ENCODE measurements around the gene RARRES1. TPM values are rescaled to one million over a fixed set of nuclear protein-coding genes. Genes with fewer than 3 reads are reported as not detected.

The RARRES1 gene
- total RNA-seq, 1 experiment from 2014 or later, result 1,195 TPM

DNA sequence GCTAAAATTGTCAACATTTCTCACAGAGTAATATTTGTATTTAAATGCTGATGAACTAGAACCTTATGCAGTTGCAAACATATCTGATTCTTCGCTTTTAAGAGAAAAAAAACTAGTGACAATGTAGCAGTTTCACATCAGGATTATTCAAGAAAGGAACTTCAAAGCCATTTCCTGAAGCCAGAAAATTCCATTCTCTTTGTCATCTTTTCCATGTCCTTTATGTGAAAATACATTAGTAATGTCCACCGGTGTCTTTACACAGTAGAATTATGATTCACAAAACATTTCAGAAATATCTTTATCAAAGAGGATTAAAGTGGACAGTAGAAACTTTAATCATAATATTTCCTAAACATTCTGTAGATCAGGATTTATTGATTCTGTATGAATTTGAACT lies 47.1 kb downstream of the RARRES1 start:
- BruUV-seq (replicated peaks), result no TSS peak
- Mint-ChIP-seq H3K9me3 (ENCODE audit: low read depth, unreplicated experiment) (no peaks in the 10 kb centered on the region), H3K36me3 (ENCODE audit: insufficient read depth, unreplicated experiment) (peaks cover 46% of the 10 kb centered on the region), H3K4me1 (ENCODE audit: low read depth, unreplicated experiment) (no peaks in the 10 kb centered on the region), H3K4me3 (ENCODE audit: low read depth, unreplicated experiment) (no peak overlapping the region), H3K27me3 (ENCODE audit: unreplicated experiment) (no peaks in the 10 kb centered on the region), H3K27ac (ENCODE audit: unreplicated experiment) (no peak overlapping the region)
- TF ChIP-seq, protein P1, sequence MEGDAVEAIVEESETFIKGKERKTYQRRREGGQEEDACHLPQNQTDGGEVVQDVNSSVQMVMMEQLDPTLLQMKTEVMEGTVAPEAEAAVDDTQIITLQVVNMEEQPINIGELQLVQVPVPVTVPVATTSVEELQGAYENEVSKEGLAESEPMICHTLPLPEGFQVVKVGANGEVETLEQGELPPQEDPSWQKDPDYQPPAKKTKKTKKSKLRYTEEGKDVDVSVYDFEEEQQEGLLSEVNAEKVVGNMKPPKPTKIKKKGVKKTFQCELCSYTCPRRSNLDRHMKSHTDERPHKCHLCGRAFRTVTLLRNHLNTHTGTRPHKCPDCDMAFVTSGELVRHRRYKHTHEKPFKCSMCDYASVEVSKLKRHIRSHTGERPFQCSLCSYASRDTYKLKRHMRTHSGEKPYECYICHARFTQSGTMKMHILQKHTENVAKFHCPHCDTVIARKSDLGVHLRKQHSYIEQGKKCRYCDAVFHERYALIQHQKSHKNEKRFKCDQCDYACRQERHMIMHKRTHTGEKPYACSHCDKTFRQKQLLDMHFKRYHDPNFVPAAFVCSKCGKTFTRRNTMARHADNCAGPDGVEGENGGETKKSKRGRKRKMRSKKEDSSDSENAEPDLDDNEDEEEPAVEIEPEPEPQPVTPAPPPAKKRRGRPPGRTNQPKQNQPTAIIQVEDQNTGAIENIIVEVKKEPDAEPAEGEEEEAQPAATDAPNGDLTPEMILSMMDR (IDR thresholded peaks at IDR 0.05; ENCODE audit: unreplicated experiment), result no peak
- DNase-seq, result no peak
- CTCF ChIA-PET, result no interaction called here
- intact Hi-C loops (cut with micrococcal nuclease; ENCODE audit: unreplicated experiment), result no loop called here

DNA sequence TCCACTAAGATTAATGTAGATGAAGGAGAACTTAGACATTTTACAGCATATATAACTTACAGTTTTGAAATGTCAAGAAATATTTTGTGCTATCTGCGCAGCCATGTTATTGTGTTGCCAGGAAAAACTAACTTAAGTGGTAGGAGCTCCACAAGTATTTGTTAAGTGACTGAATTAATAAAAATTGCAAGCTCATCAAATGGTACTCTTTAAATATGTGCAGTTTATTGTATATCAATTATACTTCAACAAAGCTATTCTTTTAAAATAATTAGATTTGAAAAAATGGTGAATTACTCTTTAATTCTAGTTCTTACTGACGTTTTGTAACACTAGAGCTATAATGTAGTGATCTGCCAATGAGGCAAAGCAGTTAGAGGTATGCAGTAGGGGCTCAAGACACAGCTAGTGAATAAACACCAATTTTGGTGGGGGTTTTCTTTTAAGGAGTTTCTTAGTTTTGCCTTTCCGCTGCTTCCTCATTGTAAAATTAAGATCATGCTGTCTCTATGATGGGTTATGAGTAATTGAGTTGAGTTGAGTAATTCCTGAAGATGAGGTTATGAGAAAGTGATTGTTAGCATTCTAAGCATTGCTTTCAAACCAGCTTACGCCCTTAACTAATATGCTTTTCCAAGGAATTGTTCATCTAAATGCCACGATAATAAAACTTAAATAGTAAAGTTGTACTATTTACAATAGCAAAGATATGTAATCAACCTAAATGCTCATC lies 48.9 kb downstream of the RARRES1 start:
- CTCF ChIA-PET, result no interaction called here
- H3K4me1 Mint-ChIP-seq (ENCODE audit: low read depth, unreplicated experiment), result no peaks in the 10 kb centered on the region
- peak overlapping the region; percentile 7 for H3K27ac Mint-ChIP-seq (ENCODE audit: unreplicated experiment)
- peaks cover 35% of the 10 kb centered on the region for H3K36me3 Mint-ChIP-seq (ENCODE audit: insufficient read depth, unreplicated experiment)
- BruUV-seq (replicated peaks), result no TSS peak
- no peak overlapping the region for H3K4me3 Mint-ChIP-seq (ENCODE audit: low read depth, unreplicated experiment)
- no peak for DNase-seq
- H3K9me3 Mint-ChIP-seq (ENCODE audit: low read depth, unreplicated experiment), result no peaks in the 10 kb centered on the region
- no peaks in the 10 kb centered on the region for H3K27me3 Mint-ChIP-seq (ENCODE audit: unreplicated experiment)
- intact Hi-C loops (cut with micrococcal nuclease; ENCODE audit: unreplicated experiment), result no loop called here
- TF ChIP-seq, protein P1 (IDR thresholded peaks at IDR 0.05; ENCODE audit: unreplicated experiment), result no peak

DNA sequence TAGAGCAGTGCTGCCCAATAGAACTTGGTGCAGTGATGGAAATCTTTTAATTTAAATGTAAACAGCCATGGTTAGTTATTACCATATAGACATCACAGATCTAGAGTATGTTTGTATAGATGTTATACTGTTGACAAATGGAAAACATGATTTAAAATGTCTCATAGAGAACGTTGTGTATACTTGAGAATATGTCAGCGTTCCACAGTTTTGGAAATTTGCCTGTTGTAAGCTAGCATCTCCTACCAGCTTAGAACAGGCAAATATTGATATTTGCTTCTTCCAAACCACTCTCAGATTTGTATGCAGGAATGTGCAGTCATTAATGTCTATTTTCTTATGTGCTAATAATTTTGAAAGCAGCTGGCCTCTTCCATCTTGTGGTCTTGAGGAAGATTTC lies 51.4 kb downstream of the RARRES1 start:
- Mint-ChIP-seq H3K4me3 (ENCODE audit: low read depth, unreplicated experiment) (no peak overlapping the region), H3K27me3 (ENCODE audit: unreplicated experiment) (no peaks in the 10 kb centered on the region), H3K27ac (ENCODE audit: unreplicated experiment) (no peak overlapping the region), H3K9me3 (ENCODE audit: low read depth, unreplicated experiment) (no peaks in the 10 kb centered on the region), H3K4me1 (ENCODE audit: low read depth, unreplicated experiment) (no peaks in the 10 kb centered on the region), H3K36me3 (ENCODE audit: insufficient read depth, unreplicated experiment) (peaks cover 38% of the 10 kb centered on the region)
- CTCF ChIA-PET, result no interaction called here
- no peak for DNase-seq
- intact Hi-C loops (cut with micrococcal nuclease; ENCODE audit: unreplicated experiment), result no loop called here
- TF ChIP-seq, protein P1 (IDR thresholded peaks at IDR 0.05; ENCODE audit: unreplicated experiment), result no peak
- BruUV-seq (replicated peaks), result no TSS peak

DNA sequence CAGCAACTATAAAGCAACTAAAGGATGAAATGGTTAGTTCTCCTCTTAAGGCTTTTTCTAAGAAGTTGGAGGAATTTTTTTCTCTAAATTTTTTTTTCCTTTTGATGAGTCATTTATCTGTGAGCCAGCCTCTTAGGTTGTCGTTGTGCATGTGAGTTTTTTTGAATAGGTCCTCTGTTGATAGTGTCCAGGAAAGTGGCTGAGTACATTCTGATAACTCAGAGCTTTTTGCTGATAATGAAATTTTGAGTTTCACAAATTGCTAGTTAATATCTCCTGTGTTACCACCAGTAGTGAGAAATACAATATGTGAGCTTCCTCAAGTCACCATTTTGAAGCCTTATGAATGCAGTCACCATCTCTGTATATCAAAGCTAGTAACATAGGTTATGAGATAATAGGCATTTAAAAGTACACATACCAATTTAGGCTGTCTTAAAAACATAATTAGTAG lies 52.7 kb downstream of the RARRES1 start:
- CTCF ChIA-PET, result interaction anchor here (1.1 to 1.7 kb wide), 4 partner anchors 8 to 110 kb away, joined by 3 to 4 read pairs (median 4); no protein-coding TSS in a partner anchor
- no peaks in the 10 kb centered on the region for H3K9me3 Mint-ChIP-seq (ENCODE audit: low read depth, unreplicated experiment)
- DNase-seq, result no peak
- no peak overlapping the region for H3K27ac Mint-ChIP-seq (ENCODE audit: unreplicated experiment)
- TF ChIP-seq, protein P1 (IDR thresholded peaks at IDR 0.05; ENCODE audit: unreplicated experiment), result no peak
- no TSS peak for BruUV-seq (replicated peaks)
- H3K4me3 Mint-ChIP-seq (ENCODE audit: low read depth, unreplicated experiment), result no peak overlapping the region
- H3K36me3 Mint-ChIP-seq (ENCODE audit: insufficient read depth, unreplicated experiment), result peaks cover 28% of the 10 kb centered on the region
- no peaks in the 10 kb centered on the region for H3K4me1 Mint-ChIP-seq (ENCODE audit: low read depth, unreplicated experiment)
- intact Hi-C loops (cut with micrococcal nuclease; ENCODE audit: unreplicated experiment), result no loop called here
- H3K27me3 Mint-ChIP-seq (ENCODE audit: unreplicated experiment), result no peaks in the 10 kb centered on the region

Measured in Calu3 (cell line).